BJ (cell line): ENCODE results near the gene UBAP2. TPM values are rescaled to one million over a fixed set of nuclear protein-coding genes. Genes with fewer than 3 reads are reported as not detected.
"Not testable (repeated sequence)": the region's sequence is repeated elsewhere in the genome, so short reads cannot be mapped to it uniquely, and the experiment has no call there.

Source experiments
- CTCF ChIA-PET: fragments of 350-600 bp; formaldehyde crosslinking; extraction: SDS; loops from one replicate; lab custom pipeline; 2021; ENCODE audit warnings: antibody characterized with exemption, inconsistent platforms; lab: Yijun Ruan, JAX
- POLR2A ChIA-PET: fragments of 300-600 bp; sonication (Branson Sonifier 250); formaldehyde crosslinking; extraction: SDS; loops from one replicate; lab custom pipeline; 2021; ENCODE audit warnings: antibody characterized with exemption; lab: Charles Lee
- DNase-seq: peaks from one replicate; pipeline ENCODE4 v3.0.0-alpha.2; 2011; ENCODE audit warnings: low read depth
- H3K27me3 ChIP-seq: 2 replicates; pipeline ENCODE4 v1.6.0; 2011; ENCODE audit warnings: low read length; ENCODE audit not compliant: control insufficient read depth, insufficient read depth
- H3K36me3 ChIP-seq: 2 replicates; pipeline ENCODE4 v1.5.1; 2011; ENCODE audit warnings: low read length; ENCODE audit not compliant: control insufficient read depth, insufficient read depth
- H3K4me3 ChIP-seq: 2 replicates; pipeline ENCODE4 v1.5.1; 2011; ENCODE audit warnings: low read depth, mild to moderate bottlenecking, control low read depth, low read length
- polyA plus RNA-seq: library from polyadenylated mRNA; depleted of rRNA; stranded (reverse); fragments of >200 nt; gene quantifications from 2 replicates; pipeline ENCODE4 v1.2.3, GENCODE V29; 2011
- TF ChIP-seq, protein P1 (sequence below): IDR thresholded peaks from 2 replicates; pipeline ENCODE4 v1.5.1; 2011; ENCODE audit warnings: low read depth, mild to moderate bottlenecking, control low read depth, inconsistent platforms, low read length, moderate library complexity; ENCODE audit not compliant: insufficient read depth

UBAP2 gene
- polyA plus RNA-seq, 1 experiment, result 18.9 TPM

DNA sequence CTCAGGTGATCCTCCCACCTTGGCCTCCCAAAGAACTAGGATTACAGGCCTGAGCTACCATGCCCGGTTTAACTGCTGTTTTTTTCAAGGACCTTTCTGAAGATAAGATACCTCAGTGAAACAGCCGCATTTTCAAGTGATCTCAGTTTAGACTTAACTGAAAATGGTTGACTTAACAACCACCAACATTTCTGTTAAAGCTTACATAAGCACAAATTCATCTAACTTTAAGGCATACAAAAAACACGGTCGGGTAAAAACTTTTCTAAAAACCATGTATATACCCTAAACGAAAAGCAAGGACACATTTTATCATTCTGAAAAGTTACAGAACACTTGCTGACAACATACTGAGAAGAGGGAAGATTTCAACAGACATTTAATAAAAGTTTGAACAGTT, 22.9 kb downstream of the UBAP2 start:
- H3K27me3 ChIP-seq, result no peaks in the 10 kb centered on the region
- H3K4me3 ChIP-seq, result no peak overlapping the region
- DNase-seq, result no peak
- H3K36me3 ChIP-seq, result peaks cover 2% of the 10 kb centered on the region; the same call in 1 of the 2 replicates
- POLR2A ChIA-PET, result no interaction called here
- TF ChIP-seq, protein P1, sequence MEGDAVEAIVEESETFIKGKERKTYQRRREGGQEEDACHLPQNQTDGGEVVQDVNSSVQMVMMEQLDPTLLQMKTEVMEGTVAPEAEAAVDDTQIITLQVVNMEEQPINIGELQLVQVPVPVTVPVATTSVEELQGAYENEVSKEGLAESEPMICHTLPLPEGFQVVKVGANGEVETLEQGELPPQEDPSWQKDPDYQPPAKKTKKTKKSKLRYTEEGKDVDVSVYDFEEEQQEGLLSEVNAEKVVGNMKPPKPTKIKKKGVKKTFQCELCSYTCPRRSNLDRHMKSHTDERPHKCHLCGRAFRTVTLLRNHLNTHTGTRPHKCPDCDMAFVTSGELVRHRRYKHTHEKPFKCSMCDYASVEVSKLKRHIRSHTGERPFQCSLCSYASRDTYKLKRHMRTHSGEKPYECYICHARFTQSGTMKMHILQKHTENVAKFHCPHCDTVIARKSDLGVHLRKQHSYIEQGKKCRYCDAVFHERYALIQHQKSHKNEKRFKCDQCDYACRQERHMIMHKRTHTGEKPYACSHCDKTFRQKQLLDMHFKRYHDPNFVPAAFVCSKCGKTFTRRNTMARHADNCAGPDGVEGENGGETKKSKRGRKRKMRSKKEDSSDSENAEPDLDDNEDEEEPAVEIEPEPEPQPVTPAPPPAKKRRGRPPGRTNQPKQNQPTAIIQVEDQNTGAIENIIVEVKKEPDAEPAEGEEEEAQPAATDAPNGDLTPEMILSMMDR, result no peak
- CTCF ChIA-PET, result interaction anchor here (1.0 to 1.8 kb wide), 3 partner anchors 10 to 101 kb away, joined by 3 to 5 read pairs (median 3); no protein-coding TSS in a partner anchor

- POLR2A ChIA-PET, result no interaction called here
- Histone ChIP-seq H3K4me3 (no peak overlapping the region), H3K36me3 (peaks cover 2% of the 10 kb centered on the region; the same call in 1 of the 2 replicates), H3K27me3 (no peaks in the 10 kb centered on the region)
- no peak for DNase-seq
- CTCF ChIA-PET, result interaction anchor here (0.6 to 1.0 kb wide), 5 partner anchors 11 to 287 kb away, joined by 3 to 5 read pairs (median 3); no protein-coding TSS in a partner anchor
- TF ChIP-seq, protein P1, result no peak
Measured at GRCh38 chr9:34025062-34025461, 23.6 kb downstream of the UBAP2 start.

- H3K4me3 ChIP-seq, H3K27me3 ChIP-seq, DNase-seq, POLR2A ChIA-PET, H3K36me3 ChIP-seq: not testable (repeated sequence)
- CTCF ChIA-PET, result interaction anchor here (1.0 to 1.3 kb wide), 2 partner anchors 13 to 286 kb away, joined by 3 to 4 read pairs; no protein-coding TSS in a partner anchor
Measured at GRCh38 chr9:34024476-34024875, 24.2 kb downstream of the UBAP2 start.

GRCh38 chr9:34016149-34016548, 32.5 kb downstream of the UBAP2 start:
- no peaks in the 10 kb centered on the region for H3K27me3 ChIP-seq
- POLR2A ChIA-PET, result no interaction called here
- H3K36me3 ChIP-seq, result peaks cover 2% of the 10 kb centered on the region; the same call in 1 of the 2 replicates
- TF ChIP-seq, protein P1, result no peak
- no peak overlapping the region for H3K4me3 ChIP-seq
- CTCF ChIA-PET, result no interaction called here
- DNase-seq, result no peak

DNA sequence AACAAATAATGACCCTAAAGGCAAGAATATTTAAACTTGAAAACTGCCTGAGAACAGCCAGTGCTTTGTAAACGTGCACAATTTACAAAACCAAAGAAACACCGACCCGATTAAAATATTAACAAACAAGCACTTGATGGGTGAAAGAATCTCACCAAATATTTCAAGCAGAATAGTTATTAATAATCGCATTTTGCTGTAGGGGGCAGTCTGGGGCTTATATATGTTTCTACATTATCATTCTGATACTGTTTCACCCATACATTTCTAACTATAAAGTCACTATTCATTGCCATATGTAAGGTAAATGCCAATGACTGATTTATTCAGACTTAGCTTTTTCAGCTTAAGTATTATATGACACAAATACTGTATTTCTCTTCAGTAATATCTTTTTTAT, 37.7 kb downstream of the UBAP2 start:
- peaks cover 2% of the 10 kb centered on the region; the same call in 1 of the 2 replicates for H3K36me3 ChIP-seq
- ChIA-PET POLR2A (no interaction called here), CTCF (interaction anchor here (1.1 to 3.2 kb wide), 3 partner anchors 10 to 112 kb away, joined by 3 to 19 read pairs (median 12); no protein-coding TSS in a partner anchor)
- no peaks in the 10 kb centered on the region for H3K27me3 ChIP-seq
- no peak overlapping the region for H3K4me3 ChIP-seq
- TF ChIP-seq, protein P1, result peak; percentile 33; the same call in 1 of the 2 replicates
- no peak for DNase-seq

- POLR2A ChIA-PET, result no interaction called here
Measured at GRCh38 chr9:34001951-34002350, 46.7 kb downstream of the UBAP2 start.

More at GRCh38 chr9:34001951-34002350, 46.7 kb downstream of the UBAP2 start:
- no peak for DNase-seq
- TF ChIP-seq, protein P1, result no peak
- CTCF ChIA-PET, result no interaction called here
- H3K4me3 ChIP-seq, result no peak overlapping the region
- H3K36me3 ChIP-seq, result no peaks in the 10 kb centered on the region
- no peaks in the 10 kb centered on the region for H3K27me3 ChIP-seq
